Spleen (tissue), 7 donors: ENCODE results near the gene KIZ.

Source experiments
- CTCF ChIP-seq, 11 experiments: fragments of 200-600 bp in 7 of 11; fragments of 450-650 bp in 4 of 11; sonication (generic) in 4 of 11; IDR thresholded peaks in 8 of 11; conservative IDR thresholded peaks in 3 of 11; 1 replicate in 7 of 11; 2 replicates in 4 of 11; pipeline versions ENCODE4 v1.4.0 to v1.8.0; 2016 to 2021; ENCODE audit warnings: antibody characterized with exemption in 11 of 11, inconsistent platforms in 4 of 11, mild to moderate bottlenecking in 1 of 11
- POLR2A ChIP-seq, 3 donors: fragments of 450-650 bp; IDR thresholded peaks; one replicate each; pipeline ENCODE4 v1.5.1; 2017; ENCODE audit warnings: antibody characterized with exemption in 3 of 3, mild to moderate bottlenecking in 1 of 3
- donor health status: DM: no; HTN: no; CAD: no; lungs with moderate emphysema.
- donor health status: DM: no; HTN: no; CAD: no.
- donor health status: DM: no; HTN: no; CAD: no.

- TF ChIP-seq CTCF (IDR thresholded peaks at IDR 0.05 in 8 of 11, conservative IDR thresholded peaks at IDR 0.05 in 3 of 11): no peak
- TF ChIP-seq POLR2A (IDR thresholded peaks at IDR 0.05): no peak
Observed at GRCh38 chr20:21269772-21270171, 143.9 kb downstream of the KIZ start.
